ENCODE measurements around the gene CCDC30. TPM values are rescaled to one million over a fixed set of nuclear protein-coding genes. Genes with fewer than 3 reads are reported as not detected.
A peak's percentile ranks its signal among the peaks of the same experiment; 100 is the strongest.

CCDC30 gene
- total RNA-seq, 1 donor from 2014 or later, result 3.2 TPM

DNA sequence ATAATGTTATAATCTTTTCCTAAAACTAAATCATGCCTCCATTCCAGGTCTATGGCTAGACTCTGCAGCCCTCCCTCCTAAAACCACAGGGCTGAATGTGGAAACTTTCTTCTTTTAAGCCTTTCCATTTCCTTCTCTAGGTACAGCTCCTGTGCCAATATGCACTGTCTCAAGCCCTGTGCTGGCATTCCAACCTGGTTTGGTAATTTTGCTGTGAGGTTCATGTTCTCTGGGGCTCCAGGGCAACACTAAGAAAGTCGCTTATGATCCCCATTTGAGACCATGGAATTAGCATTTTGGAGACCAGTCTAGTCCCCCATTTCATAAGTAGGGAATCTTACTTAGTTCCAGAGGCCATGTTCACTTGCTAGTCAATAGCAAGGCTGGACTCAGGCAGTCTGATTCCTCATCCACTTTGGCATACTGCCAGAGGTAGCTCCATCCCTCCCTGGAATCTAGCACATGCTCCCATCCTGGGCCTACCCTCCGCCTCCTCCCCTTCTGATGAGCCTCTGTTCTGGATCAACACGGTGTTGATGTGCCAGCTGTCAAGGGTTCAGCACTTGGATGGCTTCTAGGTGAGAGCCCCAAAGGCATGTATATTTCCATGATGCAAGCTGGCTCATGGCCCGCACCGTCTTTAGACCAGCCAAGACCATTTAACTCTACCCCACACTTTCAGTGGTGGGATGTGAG is 43.8 kb upstream of the CCDC30 start:
- Mint-ChIP-seq H3K4me3 (ENCODE audit: unreplicated experiment) (no peak overlapping the region), H3K4me1 (ENCODE audit: low read depth) (peaks cover 22% of the 10 kb centered on the region), H3K27ac (ENCODE audit: unreplicated experiment) (no peak overlapping the region), H3K9me3 (ENCODE audit: low read depth) (no peaks in the 10 kb centered on the region), H3K27me3 (ENCODE audit: low read depth) (peaks cover 4% of the 10 kb centered on the region), H3K36me3 (ENCODE audit: low read depth) (no peaks in the 10 kb centered on the region)
- DNase-seq (ENCODE audit: low spot score), result no peak
- TF ChIP-seq, protein P1, sequence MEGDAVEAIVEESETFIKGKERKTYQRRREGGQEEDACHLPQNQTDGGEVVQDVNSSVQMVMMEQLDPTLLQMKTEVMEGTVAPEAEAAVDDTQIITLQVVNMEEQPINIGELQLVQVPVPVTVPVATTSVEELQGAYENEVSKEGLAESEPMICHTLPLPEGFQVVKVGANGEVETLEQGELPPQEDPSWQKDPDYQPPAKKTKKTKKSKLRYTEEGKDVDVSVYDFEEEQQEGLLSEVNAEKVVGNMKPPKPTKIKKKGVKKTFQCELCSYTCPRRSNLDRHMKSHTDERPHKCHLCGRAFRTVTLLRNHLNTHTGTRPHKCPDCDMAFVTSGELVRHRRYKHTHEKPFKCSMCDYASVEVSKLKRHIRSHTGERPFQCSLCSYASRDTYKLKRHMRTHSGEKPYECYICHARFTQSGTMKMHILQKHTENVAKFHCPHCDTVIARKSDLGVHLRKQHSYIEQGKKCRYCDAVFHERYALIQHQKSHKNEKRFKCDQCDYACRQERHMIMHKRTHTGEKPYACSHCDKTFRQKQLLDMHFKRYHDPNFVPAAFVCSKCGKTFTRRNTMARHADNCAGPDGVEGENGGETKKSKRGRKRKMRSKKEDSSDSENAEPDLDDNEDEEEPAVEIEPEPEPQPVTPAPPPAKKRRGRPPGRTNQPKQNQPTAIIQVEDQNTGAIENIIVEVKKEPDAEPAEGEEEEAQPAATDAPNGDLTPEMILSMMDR (IDR thresholded peaks at IDR 0.05), result no peak

GRCh38 chr1:42420121-42420520 is 43.0 kb upstream of the CCDC30 start:
- H3K36me3 Mint-ChIP-seq (ENCODE audit: low read depth), result no peaks in the 10 kb centered on the region
- H3K27ac Mint-ChIP-seq (ENCODE audit: unreplicated experiment), result no peak overlapping the region
- peaks cover 30% of the 10 kb centered on the region for H3K4me1 Mint-ChIP-seq (ENCODE audit: low read depth)
- H3K4me3 Mint-ChIP-seq (ENCODE audit: unreplicated experiment), result no peak overlapping the region
- H3K27me3 Mint-ChIP-seq (ENCODE audit: low read depth), result no peaks in the 10 kb centered on the region
- TF ChIP-seq, protein P1 (IDR thresholded peaks at IDR 0.05), result no peak
- DNase-seq (ENCODE audit: low spot score), result no peak
- no peaks in the 10 kb centered on the region for H3K9me3 Mint-ChIP-seq (ENCODE audit: low read depth)

- Mint-ChIP-seq H3K9me3 (ENCODE audit: low read depth) (no peaks in the 10 kb centered on the region), H3K4me3 (ENCODE audit: unreplicated experiment) (peak overlapping the region; percentile 17), H3K4me1 (ENCODE audit: low read depth) (peaks cover 30% of the 10 kb centered on the region), H3K27me3 (ENCODE audit: low read depth) (no peaks in the 10 kb centered on the region), H3K27ac (ENCODE audit: unreplicated experiment) (peak overlapping the region; percentile 2), H3K36me3 (ENCODE audit: low read depth) (no peaks in the 10 kb centered on the region)
- TF ChIP-seq, protein P1 (IDR thresholded peaks at IDR 0.05), result no peak
- no peak for DNase-seq (ENCODE audit: low spot score)
Measured at GRCh38 chr1:42420911-42421585, 42.0 kb upstream of the CCDC30 start.

GRCh38 chr1:42422737-42423136 is 40.3 kb upstream of the CCDC30 start:
- DNase-seq (ENCODE audit: low spot score), result no peak
- H3K27ac Mint-ChIP-seq (ENCODE audit: unreplicated experiment), result no peak overlapping the region
- no peak overlapping the region for H3K4me3 Mint-ChIP-seq (ENCODE audit: unreplicated experiment)
- no peaks in the 10 kb centered on the region for H3K36me3 Mint-ChIP-seq (ENCODE audit: low read depth)
- H3K9me3 Mint-ChIP-seq (ENCODE audit: low read depth), result no peaks in the 10 kb centered on the region
- no peaks in the 10 kb centered on the region for H3K27me3 Mint-ChIP-seq (ENCODE audit: low read depth)
- TF ChIP-seq, protein P1 (IDR thresholded peaks at IDR 0.05), result no peak
- H3K4me1 Mint-ChIP-seq (ENCODE audit: low read depth), result peaks cover 30% of the 10 kb centered on the region

DNA sequence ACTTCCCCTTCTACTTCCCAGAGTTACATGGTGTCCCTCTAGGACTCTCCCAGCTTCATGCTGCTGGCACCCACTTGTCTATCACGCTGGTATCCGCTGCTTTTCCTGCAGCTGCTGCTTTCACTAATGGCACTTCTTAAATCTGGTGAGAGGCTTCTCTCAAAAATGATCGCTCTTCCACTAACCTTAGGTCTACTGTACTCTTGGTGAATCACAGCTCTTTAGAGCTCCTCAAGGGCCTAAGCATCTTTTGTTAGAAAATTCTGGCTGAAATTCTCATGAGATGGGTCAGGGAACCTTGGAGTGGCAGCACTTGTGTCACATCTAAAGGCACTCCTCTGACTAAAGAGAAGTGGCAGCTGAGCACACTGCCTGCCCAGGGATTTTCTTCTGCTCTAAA is 39.4 kb upstream of the CCDC30 start:
- no peaks in the 10 kb centered on the region for H3K36me3 Mint-ChIP-seq (ENCODE audit: low read depth)
- no peaks in the 10 kb centered on the region for H3K27me3 Mint-ChIP-seq (ENCODE audit: low read depth)
- no peak overlapping the region for H3K4me3 Mint-ChIP-seq (ENCODE audit: unreplicated experiment)
- DNase-seq (ENCODE audit: low spot score), result no peak
- no peaks in the 10 kb centered on the region for H3K9me3 Mint-ChIP-seq (ENCODE audit: low read depth)
- peaks cover 30% of the 10 kb centered on the region for H3K4me1 Mint-ChIP-seq (ENCODE audit: low read depth)
- H3K27ac Mint-ChIP-seq (ENCODE audit: unreplicated experiment), result no peak overlapping the region
- TF ChIP-seq, protein P1 (IDR thresholded peaks at IDR 0.05), result no peak

All from chondrocyte (in vitro differentiated cells).